ES-I3 (cell line): Measurements from ENCODE around the gene PKNOX1.
"Not testable (repeated sequence)": the region's sequence is repeated elsewhere in the genome, so short reads cannot be mapped to it uniquely, and the experiment has no call there.

Experiments used
- H3K36me3 ChIP-seq: 2 replicates; pipeline ENCODE4 v1.6.1; 2013; ENCODE audit warnings: mild to moderate bottlenecking, low read length, control low read depth, moderate library complexity; ENCODE audit not compliant: insufficient read depth
- H3K4me1 ChIP-seq: 2 replicates; pipeline ENCODE4 v1.6.1; 2013; ENCODE audit warnings: mild to moderate bottlenecking, control low read depth, low read length; ENCODE audit not compliant: insufficient read depth
- H3K9ac ChIP-seq: 2 replicates; pipeline ENCODE4 v1.6.1; 2013; ENCODE audit warnings: low read depth, mild to moderate bottlenecking, low read length, moderate library complexity
- H3K9me3 ChIP-seq: 2 replicates; pipeline ENCODE4 v1.6.1; 2013; ENCODE audit warnings: mild to moderate bottlenecking, low read length, moderate library complexity; ENCODE audit not compliant: control insufficient read depth, insufficient read depth

Gene PKNOX1

GRCh38 chr21:42973991-42974831 is at the start of gene PKNOX1:
Gene PKNOX1, plus strand, starts transcription at chr21:42974562. Its CDS starts 29,820 bp downstream, at chr21:43004382.
- H3K9ac ChIP-seq, result peak within 1 kb of the TSS; percentile 94
- H3K9me3 ChIP-seq, result no peaks in the 10 kb centered on the region; the same call in 1 of the 2 replicates
- H3K4me1 ChIP-seq, result peaks cover 24% of the 10 kb centered on the region
- H3K36me3 ChIP-seq, result peaks cover 11% of the 10 kb centered on the region

GRCh38 chr21:42925114-42925926 is 49.0 kb upstream of the PKNOX1 start, which contains the start of gene ERVH48-1:
Gene ERVH48-1, minus strand, starts transcription at chr21:42925630. Its CDS starts 6,624 bp downstream, at chr21:42919006.
- Histone ChIP-seq H3K36me3 (peaks cover 6% of the 10 kb centered on the region), H3K9me3 (no peaks in the 10 kb centered on the region; the same call in 1 of the 2 replicates), H3K4me1 (peaks cover 15% of the 10 kb centered on the region; the same call in 1 of the 2 replicates), H3K9ac (peak within 1 kb of the TSS; percentile 77)

- Histone ChIP-seq H3K9ac (peak overlapping the region; percentile 29; the same call in 1 of the 2 replicates), H3K4me1 (peaks cover 22% of the 10 kb centered on the region)
- not testable (repeated sequence) for H3K36me3 ChIP-seq, H3K9me3 ChIP-seq
Observed at GRCh38 chr21:42927474-42928200, 46.7 kb upstream of the PKNOX1 start.

GRCh38 chr21:42929969-42930368 is 44.4 kb upstream of the PKNOX1 start:
- no peaks in the 10 kb centered on the region; the same call in 1 of the 2 replicates for H3K9me3 ChIP-seq
- H3K4me1 ChIP-seq, result peaks cover 13% of the 10 kb centered on the region
- H3K36me3 ChIP-seq, result no peaks in the 10 kb centered on the region
- no peak overlapping the region for H3K9ac ChIP-seq

- Histone ChIP-seq H3K9me3 (no peaks in the 10 kb centered on the region; the same call in 1 of the 2 replicates), H3K9ac (0 out of 2 replicates have a peak overlapping the region, but pooled peaks have one; percentile 8), H3K36me3 (no peaks in the 10 kb centered on the region)
Observed at GRCh38 chr21:42931560-42932235, 42.7 kb upstream of the PKNOX1 start.

GRCh38 chr21:42932378-42933136 is 41.8 kb upstream of the PKNOX1 start:
- H3K9me3 ChIP-seq, H3K9ac ChIP-seq, H3K36me3 ChIP-seq: not testable (repeated sequence)
- peaks cover 21% of the 10 kb centered on the region for H3K4me1 ChIP-seq

More at GRCh38 chr21:42931560-42932235, 42.7 kb upstream of the PKNOX1 start:
- H3K4me1 ChIP-seq, result peaks cover 17% of the 10 kb centered on the region

GRCh38 chr21:42933137-42933970 is 41.0 kb upstream of the PKNOX1 start:
- not testable (repeated sequence) for H3K36me3 ChIP-seq, H3K9ac ChIP-seq, H3K9me3 ChIP-seq
- peaks cover 24% of the 10 kb centered on the region for H3K4me1 ChIP-seq

- H3K9me3 ChIP-seq, H3K9ac ChIP-seq, H3K36me3 ChIP-seq: not testable (repeated sequence)
- H3K4me1 ChIP-seq, result peaks cover 29% of the 10 kb centered on the region
Observed at GRCh38 chr21:42933973-42934372, 40.4 kb upstream of the PKNOX1 start.

GRCh38 chr21:42936360-42936759 is 38.0 kb upstream of the PKNOX1 start:
- not testable (repeated sequence) for H3K9me3 ChIP-seq, H3K36me3 ChIP-seq, H3K9ac ChIP-seq
- peaks cover 26% of the 10 kb centered on the region for H3K4me1 ChIP-seq

GRCh38 chr21:42937034-42937940 is 37.1 kb upstream of the PKNOX1 start:
- not testable (repeated sequence) for H3K9me3 ChIP-seq, H3K36me3 ChIP-seq
- Histone ChIP-seq H3K9ac (peak overlapping the region; percentile 17; the same call in 1 of the 2 replicates), H3K4me1 (peaks cover 22% of the 10 kb centered on the region)

GRCh38 chr21:42937960-42938605 is 36.3 kb upstream of the PKNOX1 start:
- no peaks in the 10 kb centered on the region for H3K36me3 ChIP-seq
- no peaks in the 10 kb centered on the region; the same call in 1 of the 2 replicates for H3K9me3 ChIP-seq
- H3K9ac ChIP-seq, result no peak overlapping the region
- peaks cover 22% of the 10 kb centered on the region for H3K4me1 ChIP-seq
